Astrocyte (in vitro differentiated cells and primary cell): ENCODE data around the gene ZNF207. TPM values are rescaled to one million over a fixed set of nuclear protein-coding genes. Genes with fewer than 3 reads are reported as not detected.

ENCODE experiments used
- DNase-seq: peaks from one replicate; pipeline ENCODE4 v3.0.0-alpha.2; 2010; ENCODE audit warnings: low read depth
- FAIRE-seq: peaks from 2 replicates; lab custom pipeline; 2011; peaks lifted over from hg19 to GRCh38; lab: Jason Lieb, UNC
- H2AFZ ChIP-seq: 2 replicates; pipeline ENCODE4 v1.6.0; 2012; ENCODE audit warnings: low read depth, low read length, inconsistent platforms
- H3K27ac ChIP-seq: 2 replicates; pipeline ENCODE4 v1.5.1; 2011; ENCODE audit warnings: low read depth, low read length, inconsistent platforms
- H3K27me3 ChIP-seq: 2 replicates; pipeline ENCODE4 v1.6.0; 2011; ENCODE audit warnings: low read length, inconsistent platforms; ENCODE audit not compliant: insufficient read depth
- H3K36me3 ChIP-seq: 2 replicates; pipeline ENCODE4 v1.5.1; 2011; ENCODE audit warnings: low read length, inconsistent platforms; ENCODE audit not compliant: insufficient read depth
- H3K4me1 ChIP-seq: 2 replicates; pipeline ENCODE4 v1.5.1; 2011; ENCODE audit warnings: low read length, inconsistent platforms; ENCODE audit not compliant: insufficient read depth
- H3K4me2 ChIP-seq: 2 replicates; pipeline ENCODE4 v1.6.0; 2012; ENCODE audit warnings: low read length, inconsistent platforms
- H3K4me3 ChIP-seq: 2 replicates; pipeline ENCODE4 v1.5.1; 2011; ENCODE audit warnings: low read depth, mild to moderate bottlenecking, low read length, inconsistent platforms; ENCODE audit not compliant: insufficient read depth
- H3K79me2 ChIP-seq: 2 replicates; pipeline ENCODE4 v1.6.0; 2012; ENCODE audit warnings: mild to moderate bottlenecking, low read length, inconsistent platforms; ENCODE audit not compliant: insufficient read depth
- H3K9ac ChIP-seq: 2 replicates; pipeline ENCODE4 v1.6.0; 2012; ENCODE audit warnings: mild to moderate bottlenecking, low read length, inconsistent platforms
- H3K9me3 ChIP-seq: 2 replicates; pipeline ENCODE4 v1.5.1; 2012; ENCODE audit warnings: low read depth, mild to moderate bottlenecking, low read length, inconsistent platforms; ENCODE audit not compliant: insufficient read depth
- H4K20me1 ChIP-seq: 2 replicates; pipeline ENCODE4 v1.6.0; 2012; ENCODE audit warnings: low read length, inconsistent platforms; ENCODE audit not compliant: insufficient read depth
- H3K27ac Mint-ChIP-seq: one replicate; pipeline ENCODE4 v1.8.0; 2021; ENCODE audit warnings: mild to moderate bottlenecking, mixed read lengths; ENCODE audit not compliant: unreplicated experiment
- H3K27me3 Mint-ChIP-seq: one replicate; pipeline ENCODE4 v1.8.0; 2021; ENCODE audit warnings: low read depth, mixed read lengths; ENCODE audit not compliant: unreplicated experiment
- H3K36me3 Mint-ChIP-seq: one replicate; pipeline ENCODE4 v1.8.0; 2021; ENCODE audit warnings: low read depth, mixed read lengths; ENCODE audit not compliant: unreplicated experiment
- H3K4me1 Mint-ChIP-seq: one replicate; pipeline ENCODE4 v1.8.0; 2021; ENCODE audit warnings: low read depth, mixed read lengths; ENCODE audit not compliant: unreplicated experiment
- H3K4me3 Mint-ChIP-seq: one replicate; pipeline ENCODE4 v1.8.0; 2021; ENCODE audit warnings: mild to moderate bottlenecking, moderate library complexity, mixed read lengths; ENCODE audit not compliant: unreplicated experiment
- H3K9me3 Mint-ChIP-seq: one replicate; pipeline ENCODE4 v1.8.0; 2021; ENCODE audit warnings: mild to moderate bottlenecking, mixed read lengths; ENCODE audit not compliant: unreplicated experiment
- CTCF ChIP-seq: IDR thresholded peaks from 2 replicates; pipeline ENCODE4 v1.5.1; 2011; ENCODE audit warnings: low read depth, mild to moderate bottlenecking, inconsistent platforms, low read length, moderate library complexity; ENCODE audit not compliant: insufficient read depth
- EZH2 ChIP-seq: IDR thresholded peaks from 2 replicates; pipeline ENCODE4 v1.6.1; 2012; ENCODE audit warnings: mild to moderate bottlenecking, low read length, inconsistent platforms; ENCODE audit not compliant: insufficient read depth
- total RNA-seq: library from RNA; stranded (reverse); gene quantifications from 2 replicates; pipeline ENCODE4 v1.2.1, GENCODE V29; 2021

The ZNF207 gene
- total RNA-seq, 1 donor from 2014 or later = 168 TPM

GRCh38 chr17:32357615-32358014, 7.7 kb downstream of the ZNF207 start:
- Histone ChIP-seq H3K79me2 (peaks cover 98% of the 10 kb centered on the region), H3K4me2 (no peak overlapping the region), H3K36me3 (peaks cover 72% of the 10 kb centered on the region), H2AFZ (no peak overlapping the region), H3K4me1 (peaks cover 15% of the 10 kb centered on the region), H3K9me3 (no peaks in the 10 kb centered on the region), H3K9ac (no peak overlapping the region), H3K4me3 (no peak overlapping the region), H3K27ac (no peak overlapping the region), H3K27me3 (no peaks in the 10 kb centered on the region), H4K20me1 (peaks cover 93% of the 10 kb centered on the region)
- no peaks in the 10 kb centered on the region for H3K27me3 Mint-ChIP-seq
- FAIRE-seq = no peak
- peaks cover 17% of the 10 kb centered on the region for H3K4me1 Mint-ChIP-seq
- H3K4me3 Mint-ChIP-seq = no peak overlapping the region
- no peak overlapping the region for H3K27ac Mint-ChIP-seq
- peaks cover 11% of the 10 kb centered on the region for H3K36me3 Mint-ChIP-seq
- no peak for DNase-seq
- no peaks in the 10 kb centered on the region for H3K9me3 Mint-ChIP-seq
- TF ChIP-seq EZH2 (no peak), CTCF (no peak)

GRCh38 chr17:32361270-32361669, 11.3 kb downstream of the ZNF207 start:
- no peaks in the 10 kb centered on the region for H3K9me3 ChIP-seq
- peaks cover 78% of the 10 kb centered on the region for H3K36me3 ChIP-seq
- H3K9ac ChIP-seq = no peak overlapping the region
- H3K4me2 ChIP-seq = no peak overlapping the region
- TF ChIP-seq EZH2 (no peak), CTCF (no peak)
- peaks cover 97% of the 10 kb centered on the region for H3K79me2 ChIP-seq
- peaks cover 16% of the 10 kb centered on the region for H3K36me3 Mint-ChIP-seq
- no peak overlapping the region for H3K27ac ChIP-seq
- no peaks in the 10 kb centered on the region for H3K9me3 Mint-ChIP-seq
- H3K4me3 ChIP-seq = no peak overlapping the region
- FAIRE-seq = no peak
- H3K4me1 Mint-ChIP-seq = peaks cover 11% of the 10 kb centered on the region
- H3K27ac Mint-ChIP-seq = no peak overlapping the region
- no peak overlapping the region for H3K4me3 Mint-ChIP-seq
- no peaks in the 10 kb centered on the region for H3K27me3 Mint-ChIP-seq
- no peaks in the 10 kb centered on the region for H3K27me3 ChIP-seq
- no peak overlapping the region for H2AFZ ChIP-seq
- H4K20me1 ChIP-seq = peaks cover 91% of the 10 kb centered on the region
- H3K4me1 ChIP-seq = no peaks in the 10 kb centered on the region
- no peak for DNase-seq

- Histone ChIP-seq H3K9me3 (no peaks in the 10 kb centered on the region), H3K27me3 (no peaks in the 10 kb centered on the region), H3K4me3 (no peak overlapping the region), H3K79me2 (peaks cover 96% of the 10 kb centered on the region), H3K36me3 (peaks cover 74% of the 10 kb centered on the region), H3K9ac (no peak overlapping the region), H3K4me1 (no peaks in the 10 kb centered on the region), H3K27ac (no peak overlapping the region), H4K20me1 (peaks cover 86% of the 10 kb centered on the region), H2AFZ (no peak overlapping the region), H3K4me2 (no peak overlapping the region)
- TF ChIP-seq CTCF (no peak), EZH2 (no peak)
- Mint-ChIP-seq H3K27ac (no peak overlapping the region), H3K4me3 (no peak overlapping the region), H3K36me3 (peaks cover 28% of the 10 kb centered on the region), H3K27me3 (no peaks in the 10 kb centered on the region), H3K4me1 (peaks cover 4% of the 10 kb centered on the region), H3K9me3 (no peaks in the 10 kb centered on the region)
- no peak for DNase-seq
- FAIRE-seq = no peak
Measured at GRCh38 chr17:32370426-32370825, 20.5 kb downstream of the ZNF207 start.
